Right lobe of liver (tissue), 6 donors: Measurements from ENCODE around the gene SCARF1. TPM values are rescaled to one million over a fixed set of nuclear protein-coding genes. Genes with fewer than 3 reads are reported as not detected.

Experiments used
- ATAC-seq, 4 donors: fragments of 200-7000 bp; cut with Tn5 transposase; one replicate each; pipeline ENCODE4 v1.9.1; 2020; ENCODE audit warnings: mild to moderate bottlenecking in 4 of 4, moderate library complexity in 4 of 4
- DNase-seq, 3 donors: peaks; one replicate each; pipeline ENCODE4 v3.0.0-alpha.2; 2020
- H3K27ac ChIP-seq, 3 donors: fragments of 200-600 bp; one replicate each; pipeline ENCODE4 v1.8.0; 2022
- H3K27me3 ChIP-seq, 2 donors: fragments of 200-600 bp; one replicate each; pipeline ENCODE4 v1.8.0; 2022
- H3K36me3 ChIP-seq, 4 donors: fragments of 200-600 bp; sonication (generic) in 1 of 4; one replicate each; pipeline versions ENCODE4 v1.5.1 to v1.8.0; 2017 to 2022; ENCODE audit warnings: control low read depth in 1 of 4
- H3K4me1 ChIP-seq, 4 donors: fragments of 200-600 bp; sonication (generic) in 1 of 4; one replicate each; pipeline versions ENCODE4 v1.5.1 to v1.8.0; 2017 to 2022; ENCODE audit warnings: control low read depth in 1 of 4
- H3K4me3 ChIP-seq, 3 donors: fragments of 200-600 bp; one replicate each; pipeline ENCODE4 v1.8.0; 2022
- H3K9me3 ChIP-seq, 4 donors: fragments of 200-600 bp; sonication (generic) in 1 of 4; one replicate each; pipeline versions ENCODE4 v1.5.1 to v1.8.0; 2017 to 2022; ENCODE audit warnings: control low read depth in 1 of 4
- POLR2A ChIP-seq: fragments of 450-650 bp; IDR thresholded peaks from one replicate; pipeline ENCODE4 v1.6.1; 2017; ENCODE audit warnings: antibody characterized with exemption, mild to moderate bottlenecking
- WGBS: methylation state at CpG from one replicate; pipeline ENCODE4 v1.1.6; 2018; ENCODE audit warnings: low coverage, low lambda C conversion rate; ENCODE audit not compliant: insufficient coverage; ENCODE audit errors: missing lambda C conversion rate; 5-methylcytosine and 5-hydroxymethylcytosine counted together
- intact Hi-C, 2 donors: fragments of 100-400 bp; cut with DNase I; formaldehyde crosslinking; loops; one replicate each; pipeline versions ENCODE4 v1.11.2 to v1.14.1; 2022
- total RNA-seq, 6 experiments: library from RNA; depleted of rRNA in 2 of 6; stranded (reverse); fragments of >200 nt in 2 of 6; fragmentation: NEBNext Ultra II Directional in 3 of 6; extraction: Animal tissue kit (Norgen Biotek cat#: 25700) in 3 of 6; gene quantifications; one replicate each; pipeline versions ENCODE4 v1.1.0 to v1.2.4, GENCODE V29; 2016 to 2023
- TF ChIP-seq, protein P1 (sequence below), 4 donors: fragments of 200-600 bp in 3 of 4; fragments of 450-650 bp in 1 of 4; IDR thresholded peaks; one replicate each; pipeline versions ENCODE4 v1.5.1 to v1.8.0; 2016 to 2022; ENCODE audit warnings: antibody characterized with exemption in 4 of 4, mild to moderate bottlenecking in 2 of 4
- donor health status: DM: no; HTN: yes; CAD: no.
- donor health status: DM: no; HTN: no; CAD: no.
- donor health status: DM: no; HTN: no; CAD: no.
- donor health status: DM: no; HTN: yes; CAD: no.
- donor health status: DM: no; HTN: yes; CAD: no.

SCARF1 gene
- total RNA-seq, 6 experiments from 2014 or later, result 6.9 to 16.9 (median 8.4) TPM

DNA sequence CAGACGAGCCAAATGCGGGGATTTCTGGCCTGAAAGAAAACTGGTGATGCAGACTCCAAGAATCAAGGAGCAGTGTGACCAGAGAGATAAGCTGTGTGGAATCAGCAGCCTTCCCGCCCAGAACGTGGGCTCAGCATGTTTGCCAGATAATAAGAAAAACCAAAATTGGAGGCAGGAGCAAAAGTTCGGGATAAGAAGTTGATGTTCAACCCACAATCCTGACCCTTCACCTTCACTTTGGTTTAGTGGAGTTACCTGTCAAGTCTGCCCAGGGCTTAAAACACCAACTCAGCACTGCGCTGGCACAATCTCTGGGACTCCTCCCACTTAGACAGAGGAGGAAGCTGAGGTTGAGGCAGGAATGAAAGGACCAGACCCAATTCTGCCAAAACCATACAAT, 20.0 kb downstream of the SCARF1 start:
- H3K9me3 ChIP-seq, result no peaks in the 10 kb centered on the region
- ATAC-seq, result no peak
- TF ChIP-seq, protein P1, sequence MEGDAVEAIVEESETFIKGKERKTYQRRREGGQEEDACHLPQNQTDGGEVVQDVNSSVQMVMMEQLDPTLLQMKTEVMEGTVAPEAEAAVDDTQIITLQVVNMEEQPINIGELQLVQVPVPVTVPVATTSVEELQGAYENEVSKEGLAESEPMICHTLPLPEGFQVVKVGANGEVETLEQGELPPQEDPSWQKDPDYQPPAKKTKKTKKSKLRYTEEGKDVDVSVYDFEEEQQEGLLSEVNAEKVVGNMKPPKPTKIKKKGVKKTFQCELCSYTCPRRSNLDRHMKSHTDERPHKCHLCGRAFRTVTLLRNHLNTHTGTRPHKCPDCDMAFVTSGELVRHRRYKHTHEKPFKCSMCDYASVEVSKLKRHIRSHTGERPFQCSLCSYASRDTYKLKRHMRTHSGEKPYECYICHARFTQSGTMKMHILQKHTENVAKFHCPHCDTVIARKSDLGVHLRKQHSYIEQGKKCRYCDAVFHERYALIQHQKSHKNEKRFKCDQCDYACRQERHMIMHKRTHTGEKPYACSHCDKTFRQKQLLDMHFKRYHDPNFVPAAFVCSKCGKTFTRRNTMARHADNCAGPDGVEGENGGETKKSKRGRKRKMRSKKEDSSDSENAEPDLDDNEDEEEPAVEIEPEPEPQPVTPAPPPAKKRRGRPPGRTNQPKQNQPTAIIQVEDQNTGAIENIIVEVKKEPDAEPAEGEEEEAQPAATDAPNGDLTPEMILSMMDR (IDR thresholded peaks at IDR 0.05), result no peak
- peaks cover 0 to 14% (median 0%) of the 10 kb centered on the region in 4 donors for H3K4me1 ChIP-seq
- WGBS, result 44% methylated on average over 6 of the region's 6 CpGs
- H3K36me3 ChIP-seq, result no peaks in the 10 kb centered on the region
- no peaks in the 10 kb centered on the region for H3K27me3 ChIP-seq
- H3K27ac ChIP-seq, result no peak overlapping the region
- peak in 1 of 3 donors; percentile 23 for DNase-seq
- intact Hi-C loops, result no loop called here
- H3K4me3 ChIP-seq, result no peak overlapping the region

DNA sequence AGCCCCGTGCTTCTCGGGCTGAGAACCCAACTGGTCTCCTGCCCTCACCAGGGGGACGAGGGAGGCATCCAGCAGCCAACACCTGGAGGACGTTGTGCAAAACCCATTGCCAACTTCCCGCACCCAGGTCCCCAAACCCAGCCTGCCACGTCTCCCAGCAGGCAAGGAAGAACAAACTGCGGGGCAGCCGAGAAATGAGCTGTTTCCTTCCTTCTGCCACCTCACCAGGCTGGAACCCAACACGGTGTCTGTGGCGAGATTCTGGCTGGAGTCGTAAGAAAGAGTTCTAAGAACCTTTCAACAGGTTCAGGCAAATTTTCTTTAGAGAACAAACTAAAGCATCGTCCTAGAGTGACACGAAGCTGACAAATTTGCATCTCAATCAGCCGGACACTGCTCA, 20.5 kb downstream of the SCARF1 start:
- DNase-seq (peak in 1 of 3 donors; percentile 19), ATAC-seq (no peak)
- H3K9me3 ChIP-seq, result no peaks in the 10 kb centered on the region
- H3K27me3 ChIP-seq, result no peaks in the 10 kb centered on the region
- peaks cover 0 to 14% (median 0%) of the 10 kb centered on the region in 4 donors for H3K4me1 ChIP-seq
- H3K4me3 ChIP-seq, result no peak overlapping the region
- WGBS, result 66% methylated on average over 9 of the region's 14 CpGs
- no peak for TF ChIP-seq POLR2A
- TF ChIP-seq, protein P1 (IDR thresholded peaks at IDR 0.05), result no peak
- no peaks in the 10 kb centered on the region for H3K36me3 ChIP-seq
- H3K27ac ChIP-seq, result no peak overlapping the region
- intact Hi-C loops, result no loop called here

DNA sequence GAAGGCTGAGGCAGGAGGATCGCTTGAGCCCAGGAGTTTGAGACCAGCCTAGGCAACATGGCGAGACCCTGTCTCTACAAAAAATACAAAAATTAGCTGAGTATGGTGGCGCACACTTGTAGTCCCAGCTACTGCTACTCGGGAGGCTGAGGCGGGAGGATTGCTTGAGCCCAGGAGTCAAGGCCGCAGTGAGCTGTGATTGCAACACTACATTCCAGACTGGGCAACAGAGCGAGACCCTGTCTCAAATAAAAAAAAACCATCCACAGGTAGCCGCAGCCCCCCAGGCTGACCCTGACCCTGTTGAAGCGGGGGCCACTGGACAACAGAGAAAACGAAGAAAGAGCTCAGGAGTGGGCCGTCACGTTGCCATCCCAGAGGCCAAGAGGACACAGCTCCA, 20.9 kb downstream of the SCARF1 start:
- intact Hi-C loops, result no loop called here
- Histone ChIP-seq H3K4me1 (peaks cover 0 to 11% (median 0%) of the 10 kb centered on the region in 4 donors), H3K9me3 (no peaks in the 10 kb centered on the region), H3K36me3 (no peaks in the 10 kb centered on the region), H3K4me3 (no peak overlapping the region), H3K27me3 (no peaks in the 10 kb centered on the region), H3K27ac (no peak overlapping the region)
- DNase-seq (no peak), ATAC-seq (no peak)
- TF ChIP-seq POLR2A, result no peak
- TF ChIP-seq, protein P1 (IDR thresholded peaks at IDR 0.05), result no peak
- 76% methylated on average over 8 of the region's 12 CpGs for WGBS

DNA sequence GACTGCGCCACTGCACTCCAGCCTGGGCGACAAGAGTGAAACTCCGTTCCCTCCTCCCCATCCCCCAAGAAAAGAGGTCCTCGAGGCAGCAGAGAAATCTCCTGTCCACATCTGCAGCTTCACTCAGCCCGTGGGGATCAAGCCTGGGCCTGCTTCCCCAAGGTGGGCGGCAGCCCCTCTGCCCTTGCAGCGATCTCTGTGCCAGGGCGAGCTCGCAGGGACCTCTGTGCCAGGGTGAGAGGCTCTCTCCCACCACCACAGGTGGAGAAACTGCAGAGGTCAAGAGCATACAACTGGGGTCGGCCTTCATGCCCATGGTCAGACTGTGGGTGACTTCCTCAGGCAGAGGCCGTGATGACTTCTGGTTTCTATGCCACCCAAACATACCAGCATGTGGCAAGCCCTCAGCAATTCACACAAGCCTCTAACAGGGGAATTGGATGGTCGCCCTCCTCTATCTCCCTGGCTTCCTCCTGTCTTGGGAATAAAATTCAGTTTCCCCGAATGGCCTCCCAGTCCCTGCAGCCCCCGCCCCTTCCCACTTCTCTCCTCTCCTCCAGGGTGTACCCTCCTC, 22.4 kb downstream of the SCARF1 start:
- Histone ChIP-seq H3K36me3 (no peaks in the 10 kb centered on the region), H3K4me3 (no peak overlapping the region), H3K27me3 (no peaks in the 10 kb centered on the region), H3K27ac (no peak overlapping the region), H3K9me3 (no peaks in the 10 kb centered on the region), H3K4me1 (peaks cover 0 to 2% (median 0%) of the 10 kb centered on the region in 4 donors)
- intact Hi-C loops, result no loop called here
- WGBS, result 77% methylated on average over 5 of the region's 14 CpGs
- DNase-seq (no peak), ATAC-seq (no peak)
- TF ChIP-seq POLR2A, result no peak
- TF ChIP-seq, protein P1 (IDR thresholded peaks at IDR 0.05), result no peak
